ENCODE results near the gene RHOBTB3. TPM values are rescaled to one million over a fixed set of nuclear protein-coding genes. Genes with fewer than 3 reads are reported as not detected.

The RHOBTB3 gene
- total RNA-seq, 1 donor = 48.7 TPM

DNA sequence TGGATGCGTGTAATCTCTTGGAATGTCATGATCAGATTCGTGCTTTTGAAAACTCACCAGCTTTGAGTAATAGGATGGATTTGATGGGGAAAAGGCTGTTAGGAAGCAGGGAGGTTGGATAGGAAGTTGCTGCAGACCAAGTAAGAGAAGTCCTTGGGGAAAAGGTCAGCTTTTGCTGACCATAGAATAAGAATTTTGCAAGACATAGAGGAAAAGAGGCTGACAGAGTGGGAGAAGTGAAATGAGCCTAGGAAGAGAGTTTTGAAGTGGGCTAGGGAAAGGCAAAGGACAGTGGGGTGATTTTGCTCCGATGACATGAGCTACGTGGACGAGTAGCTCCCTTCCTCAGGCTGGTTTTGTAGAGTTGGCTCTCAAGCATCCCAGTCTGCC is 31.5 kb downstream of the RHOBTB3 start:
- no peak for DNase-seq (ENCODE audit: low read depth in 2 of 3, low spot score in 2 of 3)

DNA sequence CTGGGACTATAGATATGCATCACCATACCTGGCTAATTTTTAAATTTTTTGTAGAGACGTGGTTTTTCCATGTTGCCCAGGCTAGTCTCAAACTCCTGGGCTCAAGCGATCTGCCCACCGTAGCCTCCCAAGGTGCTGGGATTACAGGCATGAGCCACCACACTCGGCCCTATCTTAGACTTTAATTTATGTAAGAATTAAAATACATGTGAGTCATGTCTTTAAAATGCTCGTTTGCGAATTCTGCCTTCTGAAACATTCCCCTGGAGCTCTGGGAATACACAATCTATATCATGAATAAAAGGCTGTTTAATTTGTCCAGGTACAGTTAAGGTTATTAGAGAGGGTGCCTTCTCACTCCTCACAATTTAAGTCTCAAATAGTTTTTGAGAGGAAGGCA is 32.8 kb downstream of the RHOBTB3 start:
- DNase-seq (ENCODE audit: low read depth in 2 of 3, low spot score in 2 of 3) = no peak

DNA sequence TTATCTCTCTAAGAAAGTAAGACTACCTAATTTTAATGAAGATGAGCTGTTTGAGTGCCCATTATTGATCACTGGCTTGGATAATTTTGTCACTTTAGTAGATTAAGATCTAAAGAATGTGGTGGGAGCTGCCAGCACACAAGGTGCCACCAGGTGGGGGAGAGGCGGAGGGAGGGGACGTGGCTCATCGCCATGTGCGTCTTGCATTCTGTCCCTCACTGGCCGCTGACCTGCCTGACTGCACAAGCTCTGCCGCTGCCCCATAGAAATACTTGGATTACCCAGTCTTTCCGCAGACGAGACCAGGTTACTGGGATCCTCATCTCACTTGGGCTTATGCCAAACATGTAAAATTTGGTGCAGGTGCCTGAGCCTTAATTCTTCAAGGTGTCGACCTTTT is 37.6 kb downstream of the RHOBTB3 start:
- no peak for DNase-seq (ENCODE audit: low read depth in 2 of 3, low spot score in 2 of 3)

DNA sequence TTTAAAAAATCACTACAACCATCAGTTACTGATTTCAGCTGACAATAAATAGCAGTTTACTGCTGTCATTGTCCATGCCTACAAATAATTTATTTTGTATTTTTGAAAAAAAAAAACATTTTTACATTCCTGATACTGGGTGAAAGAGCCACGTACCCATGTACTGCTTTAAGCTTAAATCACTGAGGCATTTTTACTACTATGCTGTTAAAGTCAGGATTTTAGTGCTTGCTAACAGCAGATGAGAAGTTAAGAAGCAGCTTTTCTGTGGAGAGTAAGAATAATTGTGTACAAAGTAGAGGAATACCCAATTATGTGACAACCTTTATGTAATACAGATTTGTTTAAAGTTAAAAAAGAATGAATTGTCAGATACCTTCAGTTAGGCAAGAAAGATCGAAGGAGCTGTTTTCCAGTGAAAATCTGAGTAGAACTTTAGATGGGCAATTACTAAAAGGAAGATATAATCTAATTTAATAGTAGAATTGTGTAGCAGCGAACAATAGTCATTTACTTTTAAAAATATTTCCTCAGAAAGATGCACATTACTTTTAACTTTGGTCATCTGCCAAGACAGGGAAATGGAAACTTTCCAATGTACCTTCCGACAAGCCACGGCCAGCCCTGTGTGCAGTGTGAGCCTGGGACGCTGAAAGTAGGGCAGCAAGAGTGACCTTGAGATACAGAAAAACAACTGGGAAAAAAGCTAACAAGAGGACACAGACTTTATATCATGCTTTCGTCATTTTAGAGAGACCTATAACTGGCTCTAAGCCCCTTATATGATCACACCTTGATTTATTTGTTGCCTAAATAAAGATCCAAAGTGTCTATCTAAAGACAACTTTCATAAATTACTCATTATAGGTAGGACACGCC is 39.9 kb downstream of the RHOBTB3 start:
- DNase-seq (ENCODE audit: low read depth in 2 of 3, low spot score in 2 of 3) = no peak

DNA sequence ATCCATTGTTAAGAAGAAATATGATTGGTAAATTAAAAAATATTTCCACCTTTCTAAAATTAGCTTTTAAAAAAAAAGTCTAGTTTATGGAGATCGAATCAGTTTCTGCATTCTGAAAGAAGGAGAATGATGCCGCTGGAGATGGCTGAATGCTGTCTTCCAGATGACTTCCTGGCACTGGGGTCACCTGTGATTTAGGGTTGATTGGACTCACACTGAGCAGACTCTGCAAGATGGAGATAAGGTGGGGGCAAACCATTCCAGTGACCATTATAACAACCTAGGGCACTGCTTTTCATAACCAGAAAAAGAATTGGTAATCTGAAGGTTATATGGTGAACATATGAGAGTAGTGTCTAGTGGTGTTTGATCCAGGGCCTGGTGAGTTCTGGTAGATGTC is 40.8 kb downstream of the RHOBTB3 start:
- DNase-seq (ENCODE audit: low read depth in 2 of 3, low spot score in 2 of 3) = no peak

DNA sequence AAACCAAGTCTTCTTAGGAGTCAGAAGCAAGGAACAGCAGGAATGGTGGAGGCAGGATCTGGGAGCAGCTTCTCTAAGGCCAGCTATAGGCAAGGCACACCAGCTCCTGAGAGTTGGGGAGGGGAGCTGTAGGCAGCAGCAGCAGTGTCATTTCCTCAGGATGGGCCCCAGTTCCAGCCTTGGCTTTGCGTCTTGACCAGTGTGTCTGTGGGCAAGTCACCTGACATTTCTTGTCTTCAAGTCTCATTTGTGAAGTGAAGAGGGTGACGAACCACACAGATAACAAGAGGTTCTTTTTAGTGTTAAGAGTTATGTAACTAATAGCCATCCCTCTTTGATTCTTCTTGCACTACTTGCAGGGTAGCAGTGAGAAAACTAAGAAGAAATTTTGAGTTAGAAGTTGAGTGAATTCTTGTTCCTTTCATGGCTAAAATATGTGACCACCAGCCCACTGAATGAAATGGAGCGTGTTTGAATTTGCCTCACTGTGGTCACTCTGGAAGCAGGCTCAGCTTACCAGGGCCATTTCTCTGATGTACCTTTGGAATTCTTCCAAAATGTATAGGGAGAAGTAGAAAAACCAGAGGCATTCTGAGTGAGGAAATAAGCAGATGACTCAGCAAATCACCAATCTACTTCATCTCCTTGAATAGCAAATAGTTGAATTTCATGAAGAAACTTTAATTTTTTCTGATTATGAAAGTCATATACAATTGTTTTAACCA is 42.4 kb downstream of the RHOBTB3 start:
- DNase-seq (ENCODE audit: low read depth in 2 of 3, low spot score in 2 of 3) = peak in 1 of 3 donors; percentile 55

DNA sequence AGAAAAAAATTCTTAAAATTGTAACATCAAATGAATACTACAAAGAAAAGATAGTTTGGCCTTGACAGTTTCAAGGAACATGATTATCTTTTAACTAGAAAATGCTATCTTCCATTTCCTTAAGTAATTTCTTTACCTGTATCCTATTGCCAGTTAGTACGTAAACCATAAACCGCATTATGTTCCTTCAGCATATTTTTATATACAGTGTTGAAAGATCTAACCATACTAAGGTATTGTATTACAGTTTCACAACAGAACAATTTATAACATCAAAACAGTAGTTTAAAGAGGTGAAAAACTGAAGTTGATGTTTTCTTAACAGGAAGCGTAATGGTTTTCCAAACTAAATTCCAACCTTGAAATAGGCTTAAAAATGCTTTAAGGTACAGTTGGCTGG is 46.3 kb downstream of the RHOBTB3 start:
- no peak for DNase-seq (ENCODE audit: low read depth in 2 of 3, low spot score in 2 of 3)

DNA sequence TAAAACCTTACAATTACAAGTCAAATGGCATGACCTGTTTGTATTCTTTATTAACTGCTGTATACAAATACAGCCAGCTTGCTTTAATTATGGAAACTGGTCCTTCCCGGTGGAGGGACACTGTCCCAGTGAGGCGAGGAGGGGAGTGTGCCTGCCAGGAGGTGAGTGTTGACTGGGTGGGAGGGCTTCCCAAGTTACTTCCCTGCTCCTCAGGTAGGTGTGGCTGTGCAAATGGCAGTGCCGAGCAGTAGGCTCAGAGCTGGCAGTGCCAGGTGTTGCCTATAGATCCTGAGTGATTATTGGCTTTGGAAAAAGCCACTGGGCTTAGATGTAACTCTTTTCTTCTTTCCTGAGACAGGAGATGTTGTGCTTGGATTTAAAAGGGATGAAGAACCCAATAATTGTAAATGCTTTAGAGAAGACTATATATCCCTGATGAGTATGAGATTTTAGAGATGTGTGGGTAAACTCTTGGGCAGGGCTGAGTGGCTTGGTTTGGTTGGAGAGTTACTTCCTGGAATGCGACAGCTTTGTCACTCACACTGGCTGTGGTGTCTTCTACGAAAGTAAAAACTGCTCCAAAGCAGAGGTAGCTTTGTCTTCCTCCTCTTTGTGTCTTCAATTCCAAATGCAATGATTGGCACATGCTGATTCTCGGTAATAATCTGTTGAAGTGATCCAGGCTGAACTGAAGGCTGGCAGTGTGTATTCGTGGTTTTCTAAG is 47.7 kb downstream of the RHOBTB3 start:
- DNase-seq (ENCODE audit: low read depth in 2 of 3, low spot score in 2 of 3) = peak in 1 of 3 donors; percentile 25

DNA sequence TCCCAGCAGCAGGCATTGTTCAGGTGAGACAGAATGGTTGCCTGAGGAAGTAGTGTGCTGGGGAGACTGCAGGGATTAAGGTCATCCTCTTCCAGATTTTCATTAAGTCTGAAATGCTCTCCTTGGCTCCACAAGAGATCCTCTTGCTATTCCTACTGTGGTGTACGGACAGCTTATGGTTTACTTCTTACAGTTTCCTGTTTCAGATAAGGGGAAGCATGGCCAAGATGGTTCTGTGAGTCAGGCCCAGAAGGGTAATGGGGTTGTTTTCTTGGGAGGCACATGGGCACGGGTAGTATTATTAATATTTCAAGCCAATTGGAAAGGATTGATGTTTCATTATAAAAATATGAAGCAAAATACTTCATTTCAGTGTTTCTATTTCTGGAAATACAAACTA is 48.5 kb downstream of the RHOBTB3 start:
- peak in 2 of 3 donors; percentile 39 to 41 for DNase-seq (ENCODE audit: low read depth in 2 of 3, low spot score in 2 of 3)

DNA sequence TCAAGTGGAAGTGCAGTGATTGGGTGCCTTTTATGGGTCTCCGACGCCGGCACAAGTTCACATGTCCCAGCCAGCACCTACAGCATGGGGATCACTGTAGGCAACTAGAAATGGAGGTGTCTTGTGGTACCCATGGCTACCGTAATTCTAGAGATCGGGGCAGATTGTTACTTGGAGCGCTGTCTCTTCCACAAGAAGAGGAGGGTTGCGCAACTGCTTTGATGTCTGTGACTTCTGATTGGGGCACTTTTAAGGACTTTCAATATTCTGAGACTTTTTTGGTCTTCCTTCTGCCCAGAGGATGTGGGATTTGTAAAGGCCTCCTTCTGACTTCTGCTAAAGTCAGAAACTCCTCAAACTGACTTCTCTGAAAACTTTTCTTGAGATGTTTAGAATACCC is 49.5 kb downstream of the RHOBTB3 start:
- peak in 1 of 3 donors; percentile 9 for DNase-seq (ENCODE audit: low read depth in 2 of 3, low spot score in 2 of 3)

DNA sequence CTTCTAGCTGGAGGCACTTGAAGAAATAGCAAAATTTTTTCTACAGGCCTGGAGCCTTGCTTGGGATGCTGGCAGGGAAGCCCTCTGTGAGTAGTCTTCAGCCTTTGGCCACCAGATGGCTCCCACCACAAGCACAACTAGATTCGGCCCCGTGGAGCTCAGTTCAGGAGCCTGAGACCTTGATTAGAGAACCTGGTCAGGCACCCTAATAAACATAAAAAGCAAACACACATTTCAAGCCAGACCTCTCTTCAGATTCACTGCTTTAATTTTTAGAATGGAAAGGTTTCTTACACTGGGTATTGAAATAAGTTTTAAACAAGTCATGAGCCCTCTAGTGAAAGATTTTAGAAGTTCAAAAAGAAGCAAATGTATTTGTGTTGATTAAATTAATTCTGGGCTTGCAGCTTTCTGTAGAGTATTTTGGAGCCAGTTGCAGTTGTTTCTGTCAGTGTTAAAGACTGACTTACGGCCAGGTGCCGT is 50.0 kb downstream of the RHOBTB3 start:
- DNase-seq (ENCODE audit: low read depth in 2 of 3, low spot score in 2 of 3) = peak; percentile 44 to 84 (median 75)

DNA sequence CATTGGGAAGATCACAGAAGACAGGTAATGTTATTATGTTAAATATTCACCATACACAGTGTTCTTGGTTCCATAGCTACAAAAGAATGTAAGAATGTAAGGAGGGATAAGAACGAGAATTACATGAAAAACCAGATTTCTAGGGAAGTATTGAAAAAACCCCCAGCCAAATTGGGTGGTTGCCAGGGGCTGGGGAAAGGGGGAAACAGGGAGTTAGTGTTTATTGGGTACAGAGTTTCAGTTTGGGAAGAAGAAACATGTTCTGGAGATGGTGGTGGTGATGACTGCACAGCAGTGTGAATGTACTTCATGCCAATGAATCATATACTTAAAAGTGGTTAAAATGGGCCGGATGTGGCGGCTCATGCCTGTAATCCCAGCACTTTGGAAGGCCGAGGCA is 51.0 kb downstream of the RHOBTB3 start:
- DNase-seq (ENCODE audit: low read depth in 2 of 3, low spot score in 2 of 3) = no peak

DNA sequence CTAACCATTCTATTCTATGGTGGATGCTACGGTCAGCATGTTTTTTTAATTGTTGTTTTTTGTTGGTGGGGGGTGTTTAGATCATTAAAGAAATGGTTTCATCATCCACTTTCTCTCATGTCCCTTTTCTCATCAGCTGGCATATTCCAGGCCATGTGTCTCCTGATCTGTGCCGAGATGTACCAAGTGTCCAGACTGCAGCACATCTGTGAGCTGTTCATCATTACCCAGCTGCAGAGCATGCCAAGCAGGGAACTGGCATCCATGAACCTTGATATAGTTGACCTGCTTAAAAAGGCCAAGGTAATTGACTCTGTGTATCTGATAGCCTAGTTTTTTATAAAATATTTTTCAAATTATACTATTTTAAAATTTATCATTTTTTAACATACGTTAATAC is 52.5 kb downstream of the RHOBTB3 start:
- DNase-seq (ENCODE audit: low read depth in 2 of 3, low spot score in 2 of 3) = no peak

DNA sequence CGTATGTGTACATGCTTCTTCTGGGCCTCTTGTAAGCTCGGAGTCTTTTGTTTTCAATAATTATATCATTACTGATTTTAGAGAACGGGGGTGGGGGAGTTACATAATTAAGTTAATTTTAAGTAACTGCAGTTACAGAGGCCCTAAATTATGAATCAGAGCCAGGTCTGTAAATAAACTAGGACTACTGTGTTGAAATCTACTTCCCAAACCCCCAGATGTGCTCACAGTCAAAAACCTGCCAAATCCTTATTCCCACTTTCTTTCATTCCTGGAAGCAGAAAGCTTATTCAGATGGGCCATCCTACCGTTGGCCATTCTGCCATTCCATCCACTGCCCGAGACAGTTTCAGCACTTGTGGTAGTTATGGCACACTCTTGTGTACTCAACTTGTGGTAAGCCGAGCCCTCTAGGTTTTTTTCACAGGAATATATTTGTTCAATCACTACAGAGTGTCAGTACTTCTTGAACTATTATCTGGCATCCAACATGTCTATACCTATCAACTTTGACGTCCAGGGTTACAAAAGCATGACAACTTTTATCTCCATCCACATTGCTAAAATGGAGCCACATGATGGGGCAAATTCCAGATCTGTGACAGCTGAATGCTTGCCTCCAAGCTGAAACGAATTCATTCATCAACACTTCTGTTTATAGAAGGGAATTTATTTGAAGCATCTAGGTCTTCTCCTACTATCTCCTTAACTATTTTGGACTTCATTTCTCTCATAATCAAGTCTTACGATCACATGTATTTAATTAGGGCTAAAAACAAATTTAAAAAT is 53.6 kb downstream of the RHOBTB3 start:
- DNase-seq (ENCODE audit: low read depth in 2 of 3, low spot score in 2 of 3) = no peak

DNA sequence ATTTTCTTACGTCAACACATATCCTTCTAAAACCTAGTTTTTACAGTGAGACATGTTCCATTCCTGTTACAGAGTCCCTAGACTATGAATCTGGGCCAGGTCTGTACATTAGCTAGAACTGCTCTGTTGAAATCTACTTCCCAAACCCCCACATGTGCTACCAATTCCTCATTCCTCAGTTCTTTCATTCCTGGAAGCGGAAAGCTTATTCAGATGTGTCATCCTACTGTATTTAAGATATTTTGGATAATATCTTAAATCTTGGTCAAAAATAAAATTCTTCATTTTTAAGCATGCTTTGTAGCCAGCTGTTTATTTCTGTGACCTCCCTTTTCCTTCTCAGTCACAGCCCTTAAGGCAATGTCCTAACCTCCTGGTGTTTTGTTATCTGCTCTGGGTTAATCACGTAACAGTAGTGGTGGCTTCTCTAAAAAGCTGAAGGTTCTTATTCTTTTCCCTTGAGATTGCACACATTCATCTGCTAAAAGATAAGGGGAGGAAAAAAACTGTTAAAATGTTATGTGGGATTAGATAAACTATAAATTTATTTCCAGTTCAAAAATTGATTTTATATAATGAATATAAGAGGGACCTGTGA is 55.8 kb downstream of the RHOBTB3 start:
- DNase-seq (ENCODE audit: low read depth in 2 of 3, low spot score in 2 of 3) = no peak

DNA sequence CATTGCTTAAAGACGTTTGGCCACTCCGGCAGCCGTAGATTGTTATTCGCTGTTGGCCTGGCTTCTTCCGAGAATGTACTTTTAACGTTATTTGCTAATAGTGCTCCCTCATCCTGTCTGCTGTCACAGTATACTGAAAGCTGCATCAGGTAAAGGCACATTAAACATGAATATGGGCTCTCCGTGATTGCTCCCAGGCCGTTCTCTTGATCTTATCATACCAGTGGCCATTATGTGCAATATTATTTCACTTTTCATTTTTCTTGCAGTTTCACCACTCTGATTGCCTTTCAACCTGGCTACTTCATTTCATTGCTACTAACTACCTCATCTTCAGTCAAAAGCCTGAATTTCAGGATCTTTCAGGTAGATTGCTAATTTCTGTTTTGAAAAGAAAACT is 57.4 kb downstream of the RHOBTB3 start:
- no peak for DNase-seq (ENCODE audit: low read depth in 2 of 3, low spot score in 2 of 3)

DNA sequence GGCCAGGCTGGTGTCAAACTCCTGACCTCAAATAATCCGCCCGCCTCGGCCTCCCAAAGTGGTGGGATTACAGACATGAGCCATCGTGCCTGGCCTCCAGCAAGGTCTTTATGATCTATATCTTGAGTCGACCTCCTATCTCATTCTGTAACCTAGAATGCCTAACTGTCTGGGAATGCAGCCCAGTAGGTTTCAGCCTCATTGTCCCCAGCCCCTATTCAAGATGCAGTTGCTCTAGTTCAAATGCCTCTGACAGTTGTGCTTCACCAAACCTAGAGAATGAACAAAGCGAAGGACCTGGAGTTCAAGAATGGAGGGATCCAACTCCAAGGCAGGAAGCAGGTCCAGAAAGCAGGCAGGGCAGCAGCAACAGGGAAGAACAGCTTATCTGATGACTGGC is 60.6 kb downstream of the RHOBTB3 start:
- DNase-seq (ENCODE audit: low read depth in 2 of 3, low spot score in 2 of 3) = no peak

DNA sequence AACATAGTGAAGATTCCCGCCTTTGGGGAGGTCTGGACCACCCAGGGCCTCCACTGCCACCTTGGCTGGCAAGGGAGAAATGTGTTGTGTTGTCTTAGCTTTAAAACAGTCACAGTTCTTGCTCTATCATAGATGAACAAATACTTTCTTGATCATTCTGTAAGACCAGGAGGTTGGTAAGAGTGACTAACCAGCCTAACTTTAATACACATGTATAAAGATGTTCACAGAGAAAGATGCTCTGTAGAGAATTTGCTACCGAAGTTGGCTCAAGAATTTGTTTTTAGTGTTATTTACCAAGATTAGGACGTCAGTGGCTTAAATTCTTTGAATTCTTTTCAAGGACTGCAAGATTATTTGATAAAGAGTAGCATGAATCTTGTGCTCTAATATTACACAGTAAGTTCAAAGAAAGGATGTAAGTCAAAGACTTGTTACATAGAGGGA is 63.0 kb downstream of the RHOBTB3 start:
- no peak for DNase-seq (ENCODE audit: low read depth in 2 of 3, low spot score in 2 of 3)

DNA sequence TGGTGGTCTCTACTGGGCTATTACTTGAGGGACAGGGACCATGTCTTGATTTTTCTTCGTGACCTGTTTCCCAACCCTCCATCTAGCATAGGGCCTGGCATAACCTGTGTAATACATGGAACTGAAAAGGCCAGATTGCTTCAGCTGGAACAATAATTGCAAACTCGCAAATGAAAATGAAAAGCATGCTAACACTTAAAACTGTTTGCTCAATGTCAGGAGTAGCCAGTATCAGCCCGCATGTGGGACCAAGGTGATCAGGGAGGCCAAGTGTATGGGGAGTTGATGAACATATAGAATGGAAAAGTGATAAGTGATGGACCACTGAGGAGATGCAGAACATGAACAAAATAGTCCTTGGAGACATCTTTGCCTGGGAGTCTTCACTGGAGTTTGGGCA is 66.2 kb downstream of the RHOBTB3 start:
- DNase-seq (ENCODE audit: low read depth in 2 of 3, low spot score in 2 of 3) = no peak

DNA sequence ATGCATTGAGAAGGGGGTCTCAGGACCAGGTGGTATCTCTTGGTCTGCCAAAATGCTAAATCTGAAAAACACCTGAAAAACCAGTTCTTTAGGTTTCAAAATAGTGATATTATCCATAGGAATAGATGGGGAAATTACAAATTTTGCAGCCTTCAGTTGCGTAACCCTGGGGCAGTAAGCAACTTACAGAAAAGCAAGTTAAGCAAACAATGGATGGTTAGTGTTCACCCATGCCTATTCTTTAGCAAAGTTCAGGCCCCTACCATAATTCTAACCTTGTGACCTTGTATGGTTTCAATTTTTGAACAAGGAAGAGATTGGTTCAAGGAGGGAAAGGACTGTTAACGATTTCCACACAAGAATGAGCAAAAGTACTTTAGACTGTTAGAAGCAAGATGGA is 66.9 kb downstream of the RHOBTB3 start:
- no peak for DNase-seq (ENCODE audit: low read depth in 2 of 3, low spot score in 2 of 3)
